HepG2 (cell line): ENCODE results near the gene SLC34A3. TPM values are rescaled to one million over a fixed set of nuclear protein-coding genes. Genes with fewer than 3 reads are reported as not detected.

ENCODE experiments used
- ATRX ChIP-seq: sonication (generic); formaldehyde crosslinking; IDR thresholded peaks from 2 replicates; pipeline ENCODE4 v1.4.0; 2020; ENCODE audit warnings: missing genetic modification reagents, borderline replicate concordance
- BRD4 ChIP-seq: sonication (generic); formaldehyde crosslinking; IDR thresholded peaks from 2 replicates; pipeline ENCODE4 v1.4.0; 2020; ENCODE audit warnings: missing genetic modification reagents
- CEBPB ChIP-seq: IDR thresholded peaks from 2 replicates; pipeline ENCODE4 v1.6.1; 2011; ENCODE audit warnings: low read depth, low read length, improper control_type of control experiment, borderline replicate concordance
- CSRNP1 ChIP-seq: sonication (generic); formaldehyde crosslinking; IDR thresholded peaks from 2 replicates; pipeline ENCODE4 v1.8.1; 2023; ENCODE audit warnings: mild to moderate bottlenecking, missing genetic modification reagents
- FOXA3 ChIP-seq: IDR thresholded peaks from 2 replicates; pipeline ENCODE4 v1.6.1; 2016; ENCODE audit warnings: missing genetic modification reagents, missing compliant biosample characterization
- MEF2D ChIP-seq: sonication (generic); formaldehyde crosslinking; IDR thresholded peaks from 2 replicates; pipeline ENCODE4 v1.5.1; 2020; ENCODE audit warnings: mild to moderate bottlenecking, missing genetic modification reagents
- NR1H2 ChIP-seq: sonication (generic); formaldehyde crosslinking; IDR thresholded peaks from 2 replicates; pipeline ENCODE4 v1.8.1; 2022; ENCODE audit warnings: low read depth, missing genetic modification reagents, borderline replicate concordance
- TCF7 ChIP-seq: sonication (generic); IDR thresholded peaks from 2 replicates; pipeline ENCODE4 v1.6.1; 2016; ENCODE audit warnings: antibody characterized with exemption, low read depth
- ZC3H13 ChIP-seq: sonication (generic); formaldehyde crosslinking; IDR thresholded peaks from 2 replicates; pipeline ENCODE4 v1.8.1; 2023; ENCODE audit warnings: mild to moderate bottlenecking, missing genetic modification reagents, moderate library complexity
- ZNF414 ChIP-seq: sonication (generic); formaldehyde crosslinking; IDR thresholded peaks from 2 replicates; pipeline ENCODE4 v1.5.0; 2020; ENCODE audit warnings: missing genetic modification reagents
- ZNF446 ChIP-seq: sonication (generic); formaldehyde crosslinking; IDR thresholded peaks from 2 replicates; pipeline ENCODE4 v1.5.0; 2020; ENCODE audit warnings: mild to moderate bottlenecking, missing genetic modification reagents
- ZNF577 ChIP-seq: sonication (generic); formaldehyde crosslinking; IDR thresholded peaks from 2 replicates; pipeline ENCODE4 v1.4.0; 2020; ENCODE audit warnings: mild to moderate bottlenecking, low read depth, missing genetic modification reagents, borderline replicate concordance
- ZNF598 ChIP-seq: sonication (generic); formaldehyde crosslinking; IDR thresholded peaks from 2 replicates; pipeline ENCODE4 v1.5.1; 2020; ENCODE audit warnings: mild to moderate bottlenecking, missing genetic modification reagents, borderline replicate concordance
- ZNF678 ChIP-seq: sonication (generic); formaldehyde crosslinking; IDR thresholded peaks from 2 replicates; pipeline ENCODE4 v1.4.0; 2020; ENCODE audit warnings: mild to moderate bottlenecking, missing genetic modification reagents
- ZNF780A ChIP-seq: sonication (generic); formaldehyde crosslinking; IDR thresholded peaks from 2 replicates; pipeline ENCODE4 v1.8.0; 2022; ENCODE audit warnings: mild to moderate bottlenecking, missing genetic modification reagents, moderate library complexity
- polyA plus RNA-seq, 8 experiments: library from polyadenylated mRNA; depleted of rRNA in 3 of 8; stranded (reverse) in 7 of 8; unstranded in 1 of 8; fragments of >200 nt; fragmentation: Illumina TruSeq in 4 of 8; extraction: Trizol in 4 of 8; gene quantifications; 2 replicates each; pipeline versions ENCODE4 v1.2.1 to v1.2.3, GENCODE V29; 2011 to 2016; ENCODE audit warnings: low read depth in 4 of 8, missing spikeins in 1 of 8, mixed read lengths in 1 of 8; ENCODE audit not compliant: insufficient read depth in 1 of 8
- total RNA-seq, 5 experiments: library from RNA; depleted of rRNA; stranded (reverse); fragments of >200 nt; fragmentation: Illumina TruSeq; extraction: Trizol; gene quantifications; 2 replicates each; pipeline ENCODE4 v1.2.3, GENCODE V29; 2016; ENCODE audit warnings: low read depth in 1 of 5
- TF ChIP-seq, protein P1 (sequence below), 2 experiments: sonication (generic) in 1 of 2; formaldehyde crosslinking in 1 of 2; IDR thresholded peaks; 2 replicates each; pipeline versions ENCODE4 v1.5.1 to v1.6.1; 2011 to 2020; ENCODE audit warnings: borderline replicate concordance in 1 of 2, low read depth in 1 of 2, low read length in 1 of 2, mild to moderate bottlenecking in 1 of 2, missing genetic modification reagents in 1 of 2, moderate library complexity in 1 of 2
- TF ChIP-seq, protein P2 (sequence below): sonication (generic); formaldehyde crosslinking; IDR thresholded peaks from 2 replicates; pipeline ENCODE4 v1.5.0; 2020; ENCODE audit warnings: missing genetic modification reagents
- TF ChIP-seq, protein P3 (sequence below): sonication (generic); formaldehyde crosslinking; IDR thresholded peaks from 2 replicates; pipeline ENCODE4 v1.8.0; 2022; ENCODE audit warnings: mild to moderate bottlenecking, missing genetic modification reagents, moderate library complexity
- TF ChIP-seq, protein P4 (sequence below): sonication (generic); formaldehyde crosslinking; IDR thresholded peaks from 2 replicates; pipeline ENCODE4 v1.9.0; 2021; ENCODE audit warnings: missing genetic modification reagents, borderline replicate concordance
- TF ChIP-seq, protein P5 (sequence below): sonication (generic); formaldehyde crosslinking; IDR thresholded peaks from 2 replicates; pipeline ENCODE4 v1.4.0; 2020; ENCODE audit warnings: missing genetic modification reagents

Gene SLC34A3
- total and polyA plus RNA-seq, 2 of the 13 experiments (the other 11 are each of a cell fraction or from before 2014, with no cell fraction given): 0.07 to 1.0 TPM

- TF ChIP-seq, protein P1, sequence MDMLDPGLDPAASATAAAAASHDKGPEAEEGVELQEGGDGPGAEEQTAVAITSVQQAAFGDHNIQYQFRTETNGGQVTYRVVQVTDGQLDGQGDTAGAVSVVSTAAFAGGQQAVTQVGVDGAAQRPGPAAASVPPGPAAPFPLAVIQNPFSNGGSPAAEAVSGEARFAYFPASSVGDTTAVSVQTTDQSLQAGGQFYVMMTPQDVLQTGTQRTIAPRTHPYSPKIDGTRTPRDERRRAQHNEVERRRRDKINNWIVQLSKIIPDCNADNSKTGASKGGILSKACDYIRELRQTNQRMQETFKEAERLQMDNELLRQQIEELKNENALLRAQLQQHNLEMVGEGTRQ (IDR thresholded peaks at IDR 0.05; ENCODE audit: low read depth, low read length): no peak
- TF ChIP-seq, protein P1 (CRISPR knock-in tag; IDR thresholded peaks at IDR 0.05; ENCODE audit: borderline replicate concordance): no peak
- TF ChIP-seq BRD4 (no peak), MEF2D (CRISPR knock-in tag) (peak; percentile 40; the same call in 1 of the 2 replicates), ZC3H13 (0 out of 2 replicates have a peak, but pooled peaks have one; percentile 4), ZNF598 (peak; percentile 70; the same call in 1 of the 2 replicates), TCF7 (no peak), FOXA3 (CRISPR knock-in tag) (no peak), ZNF414 (no peak), ZNF678 (no peak), ZNF577 (CRISPR knock-in tag) (no peak), NR1H2 (CRISPR knock-in tag) (0 out of 2 replicates have a peak, but pooled peaks have one; percentile 67), ZNF446 (0 out of 2 replicates have a peak, but pooled peaks have one; percentile 0), ZNF780A (CRISPR knock-in tag) (0 out of 2 replicates have a peak, but pooled peaks have one; percentile 36), ATRX (CRISPR knock-in tag) (no peak), CSRNP1 (CRISPR knock-in tag) (no peak), CEBPB (no peak)
- TF ChIP-seq, protein P2, sequence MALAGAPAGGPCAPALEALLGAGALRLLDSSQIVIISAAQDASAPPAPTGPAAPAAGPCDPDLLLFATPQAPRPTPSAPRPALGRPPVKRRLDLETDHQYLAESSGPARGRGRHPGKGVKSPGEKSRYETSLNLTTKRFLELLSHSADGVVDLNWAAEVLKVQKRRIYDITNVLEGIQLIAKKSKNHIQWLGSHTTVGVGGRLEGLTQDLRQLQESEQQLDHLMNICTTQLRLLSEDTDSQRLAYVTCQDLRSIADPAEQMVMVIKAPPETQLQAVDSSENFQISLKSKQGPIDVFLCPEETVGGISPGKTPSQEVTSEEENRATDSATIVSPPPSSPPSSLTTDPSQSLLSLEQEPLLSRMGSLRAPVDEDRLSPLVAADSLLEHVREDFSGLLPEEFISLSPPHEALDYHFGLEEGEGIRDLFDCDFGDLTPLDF: no peak
- TF ChIP-seq, protein P3, sequence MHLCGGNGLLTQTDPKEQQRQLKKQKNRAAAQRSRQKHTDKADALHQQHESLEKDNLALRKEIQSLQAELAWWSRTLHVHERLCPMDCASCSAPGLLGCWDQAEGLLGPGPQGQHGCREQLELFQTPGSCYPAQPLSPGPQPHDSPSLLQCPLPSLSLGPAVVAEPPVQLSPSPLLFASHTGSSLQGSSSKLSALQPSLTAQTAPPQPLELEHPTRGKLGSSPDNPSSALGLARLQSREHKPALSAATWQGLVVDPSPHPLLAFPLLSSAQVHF (CRISPR knock-in tag): peak; percentile 37; the same call in 1 of the 2 replicates
- TF ChIP-seq, protein P4, sequence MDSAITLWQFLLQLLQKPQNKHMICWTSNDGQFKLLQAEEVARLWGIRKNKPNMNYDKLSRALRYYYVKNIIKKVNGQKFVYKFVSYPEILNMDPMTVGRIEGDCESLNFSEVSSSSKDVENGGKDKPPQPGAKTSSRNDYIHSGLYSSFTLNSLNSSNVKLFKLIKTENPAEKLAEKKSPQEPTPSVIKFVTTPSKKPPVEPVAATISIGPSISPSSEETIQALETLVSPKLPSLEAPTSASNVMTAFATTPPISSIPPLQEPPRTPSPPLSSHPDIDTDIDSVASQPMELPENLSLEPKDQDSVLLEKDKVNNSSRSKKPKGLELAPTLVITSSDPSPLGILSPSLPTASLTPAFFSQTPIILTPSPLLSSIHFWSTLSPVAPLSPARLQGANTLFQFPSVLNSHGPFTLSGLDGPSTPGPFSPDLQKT (CRISPR knock-in tag): no peak
- TF ChIP-seq, protein P5, sequence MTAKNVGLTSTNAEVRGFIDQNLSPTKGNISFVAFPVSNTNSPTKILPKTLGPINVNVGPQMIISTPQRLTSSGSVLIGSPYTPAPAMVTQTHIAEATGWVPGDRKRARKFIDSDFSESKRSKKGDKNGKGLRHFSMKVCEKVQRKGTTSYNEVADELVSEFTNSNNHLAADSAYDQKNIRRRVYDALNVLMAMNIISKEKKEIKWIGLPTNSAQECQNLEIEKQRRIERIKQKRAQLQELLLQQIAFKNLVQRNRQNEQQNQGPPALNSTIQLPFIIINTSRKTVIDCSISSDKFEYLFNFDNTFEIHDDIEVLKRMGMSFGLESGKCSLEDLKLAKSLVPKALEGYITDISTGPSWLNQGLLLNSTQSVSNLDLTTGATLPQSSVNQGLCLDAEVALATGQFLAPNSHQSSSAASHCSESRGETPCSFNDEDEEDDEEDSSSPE (CRISPR knock-in tag): no peak
Observed at GRCh38 chr9:137188086-137188489, 42.6 kb upstream of the SLC34A3 start (continued).
